Right kidney (tissue), 1 donor: ENCODE measurements around the gene NUDT14.

Experiments used
- DNase-seq: peaks from one replicate; pipeline ENCODE4 v3.0.0-alpha.2; 2016

NUDT14 gene

GRCh38 chr14:105146181-105146975, 34.7 kb downstream of the NUDT14 start:
- no peak for DNase-seq

- no peak for DNase-seq
Measured at GRCh38 chr14:105145381-105146180, 35.5 kb downstream of the NUDT14 start.

GRCh38 chr14:105144666-105145380, 36.3 kb downstream of the NUDT14 start:
- no peak for DNase-seq

GRCh38 chr14:105144026-105144665, 37.0 kb downstream of the NUDT14 start:
- DNase-seq = no peak

GRCh38 chr14:105143451-105144025, 37.6 kb downstream of the NUDT14 start:
- no peak for DNase-seq

- no peak for DNase-seq
Measured at GRCh38 chr14:105142651-105143450, 38.3 kb downstream of the NUDT14 start.

GRCh38 chr14:105141486-105142281, 39.4 kb downstream of the NUDT14 start:
- DNase-seq = no peak

GRCh38 chr14:105141026-105141425, 40.1 kb downstream of the NUDT14 start:
- no peak for DNase-seq

- no peak for DNase-seq
Measured at GRCh38 chr14:105140581-105140980, 40.5 kb downstream of the NUDT14 start.

GRCh38 chr14:105139831-105140239, 41.3 kb downstream of the NUDT14 start:
- no peak for DNase-seq

- DNase-seq = no peak
Measured at GRCh38 chr14:105139212-105139825, 41.8 kb downstream of the NUDT14 start.

- no peak for DNase-seq
Measured at GRCh38 chr14:105138551-105139111, 42.5 kb downstream of the NUDT14 start.

GRCh38 chr14:105138021-105138541, 43.0 kb downstream of the NUDT14 start:
- DNase-seq = no peak

GRCh38 chr14:105137481-105138020, 43.6 kb downstream of the NUDT14 start:
- no peak for DNase-seq

GRCh38 chr14:105136401-105137322, 44.5 kb downstream of the NUDT14 start:
- DNase-seq = no peak

- DNase-seq = no peak
Measured at GRCh38 chr14:105135700-105136395, 45.3 kb downstream of the NUDT14 start.
